Panc1 (cell line): Measurements from ENCODE around the gene HSPBAP1. TPM values are rescaled to one million over a fixed set of nuclear protein-coding genes. Genes with fewer than 3 reads are reported as not detected.

Experiments
- ATAC-seq: fragments of 200-7000 bp; cut with Tn5 transposase; 2 replicates; pipeline ENCODE4 v1.9.1; 2020; ENCODE audit warnings: mild to moderate bottlenecking, moderate library complexity
- BruUV-seq: library from RNA; stranded (reverse); fragments of 400-500 nt; replicated peaks from 2 replicates; lab custom pipeline; 2021; lab: Mats Ljungman, UMichigan
- CTCF ChIA-PET: fragments of 300-600 bp; sonication (Branson Sonifier 250); formaldehyde crosslinking; loops from one replicate; lab custom pipeline; 2022; ENCODE audit warnings: antibody characterized with exemption; lab: Charles Lee
- POLR2A ChIA-PET: fragments of 300-600 bp; sonication (Branson Sonifier 250); formaldehyde crosslinking; loops from one replicate; lab custom pipeline; 2022; ENCODE audit warnings: antibody characterized with exemption; lab: Charles Lee
- DNase-seq: peaks from one replicate; pipeline ENCODE4 v3.0.0-alpha.2; 2010; ENCODE audit warnings: low read depth, low spot score
- H3K27ac ChIP-seq: 2 replicates; pipeline ENCODE4 v1.5.1; 2011; ENCODE audit warnings: mild to moderate bottlenecking, low read length, inconsistent platforms
- H3K27me3 ChIP-seq: fragments of 200-500 bp; sonication (Bioruptor generic); 2 replicates; pipeline ENCODE4 v1.6.0; 2014; ENCODE audit warnings: low read length, inconsistent platforms; ENCODE audit not compliant: control insufficient read depth, insufficient read depth
- H3K36me3 ChIP-seq: fragments of 200-500 bp; sonication (Bioruptor generic); 2 replicates; pipeline ENCODE4 v1.5.1; 2014; ENCODE audit warnings: inconsistent platforms, mild to moderate bottlenecking, low read length, moderate library complexity; ENCODE audit not compliant: control insufficient read depth, insufficient read depth
- H3K4me1 ChIP-seq: 2 replicates; pipeline ENCODE4 v1.5.1; 2011; ENCODE audit warnings: inconsistent platforms, mild to moderate bottlenecking, low read length, moderate library complexity; ENCODE audit not compliant: control insufficient read depth, insufficient read depth
- H3K4me3 ChIP-seq, 2 experiments: 2 replicates each; pipeline ENCODE4 v1.5.1; 2011 to 2012; ENCODE audit warnings: low read depth in 2 of 2, low read length in 2 of 2, mild to moderate bottlenecking in 2 of 2, inconsistent platforms in 1 of 2, moderate library complexity in 1 of 2
- H3K9me3 ChIP-seq: fragments of 200-500 bp; sonication (Bioruptor generic); 2 replicates; pipeline ENCODE4 v1.5.1; 2014; ENCODE audit warnings: low read depth, mild to moderate bottlenecking, inconsistent platforms, low read length, moderate library complexity; ENCODE audit not compliant: control insufficient read depth, insufficient read depth
- POLR2AphosphoS5 ChIP-seq: IDR thresholded peaks from 2 replicates; pipeline ENCODE4 v1.6.1; 2012; ENCODE audit warnings: mild to moderate bottlenecking, low read depth, low read length, moderate library complexity
- SIN3A ChIP-seq: IDR thresholded peaks from 2 replicates; pipeline ENCODE4 v1.6.1; 2012; ENCODE audit warnings: low read depth, mild to moderate bottlenecking, low read length, moderate library complexity, borderline replicate concordance; ENCODE audit not compliant: insufficient read depth
- TCF7L2 ChIP-seq: IDR thresholded peaks from 2 replicates; pipeline ENCODE4 v1.6.1; 2011; ENCODE audit warnings: mild to moderate bottlenecking, low read depth, low read length, inconsistent platforms
- in situ Hi-C: cut with HindIII; loops from 2 replicates; pipeline ENCODE4 v1.10.0; 2016; ENCODE audit warnings: low sequenced_read_pairs, low pct_unique_long_range_greater_than_20kb
- intact Hi-C: fragments of 100-400 bp; cut with micrococcal nuclease; formaldehyde crosslinking; loops from one replicate; pipeline ENCODE4 v1.10.0; 2022; ENCODE audit not compliant: unreplicated experiment
- total RNA-seq: library from RNA; stranded (reverse); gene quantifications from one replicate; pipeline ENCODE4 v1.2.1, GENCODE V29; 2021; ENCODE audit not compliant: unreplicated experiment
- TF ChIP-seq, protein P1 (sequence below): fragments of 450-650 bp; IDR thresholded peaks from 2 replicates; pipeline ENCODE4 v1.5.1; 2017; ENCODE audit warnings: mild to moderate bottlenecking
- TF ChIP-seq, protein P2 (sequence below), 2 experiments: IDR thresholded peaks; 2 replicates each; pipeline ENCODE4 v1.6.1; 2011 to 2012; ENCODE audit warnings: low read depth in 2 of 2, control low read depth in 1 of 2, low read length in 1 of 2, mild to moderate bottlenecking in 1 of 2, moderate library complexity in 1 of 2; ENCODE audit not compliant: insufficient read depth in 1 of 2

The HSPBAP1 gene
- total RNA-seq, 1 experiment from 2014 or later: 10.8 TPM

DNA sequence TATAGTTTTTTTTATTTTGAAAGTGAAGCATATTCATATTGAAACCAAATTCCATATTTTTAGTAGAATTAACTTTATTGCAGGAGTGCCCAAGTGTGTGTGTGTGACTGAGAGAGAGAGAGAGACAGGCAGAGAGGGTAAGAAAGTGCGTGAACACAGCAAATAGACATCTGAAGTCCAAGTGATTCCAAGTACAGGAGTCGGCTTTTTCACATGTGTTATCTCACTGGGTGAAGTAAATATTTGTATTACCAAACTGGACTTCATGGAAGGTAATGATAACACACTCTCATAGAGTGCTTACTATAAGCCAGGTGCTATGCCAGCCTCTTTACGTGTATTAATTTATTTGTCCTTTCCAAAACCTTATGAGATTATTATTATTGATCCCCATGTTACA is 101.0 kb downstream of the HSPBAP1 start:
- TF ChIP-seq, protein P1, sequence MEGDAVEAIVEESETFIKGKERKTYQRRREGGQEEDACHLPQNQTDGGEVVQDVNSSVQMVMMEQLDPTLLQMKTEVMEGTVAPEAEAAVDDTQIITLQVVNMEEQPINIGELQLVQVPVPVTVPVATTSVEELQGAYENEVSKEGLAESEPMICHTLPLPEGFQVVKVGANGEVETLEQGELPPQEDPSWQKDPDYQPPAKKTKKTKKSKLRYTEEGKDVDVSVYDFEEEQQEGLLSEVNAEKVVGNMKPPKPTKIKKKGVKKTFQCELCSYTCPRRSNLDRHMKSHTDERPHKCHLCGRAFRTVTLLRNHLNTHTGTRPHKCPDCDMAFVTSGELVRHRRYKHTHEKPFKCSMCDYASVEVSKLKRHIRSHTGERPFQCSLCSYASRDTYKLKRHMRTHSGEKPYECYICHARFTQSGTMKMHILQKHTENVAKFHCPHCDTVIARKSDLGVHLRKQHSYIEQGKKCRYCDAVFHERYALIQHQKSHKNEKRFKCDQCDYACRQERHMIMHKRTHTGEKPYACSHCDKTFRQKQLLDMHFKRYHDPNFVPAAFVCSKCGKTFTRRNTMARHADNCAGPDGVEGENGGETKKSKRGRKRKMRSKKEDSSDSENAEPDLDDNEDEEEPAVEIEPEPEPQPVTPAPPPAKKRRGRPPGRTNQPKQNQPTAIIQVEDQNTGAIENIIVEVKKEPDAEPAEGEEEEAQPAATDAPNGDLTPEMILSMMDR: no peak
- TF ChIP-seq SIN3A: no peak
- TF ChIP-seq POLR2AphosphoS5: no peak
- no peak for TF ChIP-seq TCF7L2
- TF ChIP-seq, protein P2, sequence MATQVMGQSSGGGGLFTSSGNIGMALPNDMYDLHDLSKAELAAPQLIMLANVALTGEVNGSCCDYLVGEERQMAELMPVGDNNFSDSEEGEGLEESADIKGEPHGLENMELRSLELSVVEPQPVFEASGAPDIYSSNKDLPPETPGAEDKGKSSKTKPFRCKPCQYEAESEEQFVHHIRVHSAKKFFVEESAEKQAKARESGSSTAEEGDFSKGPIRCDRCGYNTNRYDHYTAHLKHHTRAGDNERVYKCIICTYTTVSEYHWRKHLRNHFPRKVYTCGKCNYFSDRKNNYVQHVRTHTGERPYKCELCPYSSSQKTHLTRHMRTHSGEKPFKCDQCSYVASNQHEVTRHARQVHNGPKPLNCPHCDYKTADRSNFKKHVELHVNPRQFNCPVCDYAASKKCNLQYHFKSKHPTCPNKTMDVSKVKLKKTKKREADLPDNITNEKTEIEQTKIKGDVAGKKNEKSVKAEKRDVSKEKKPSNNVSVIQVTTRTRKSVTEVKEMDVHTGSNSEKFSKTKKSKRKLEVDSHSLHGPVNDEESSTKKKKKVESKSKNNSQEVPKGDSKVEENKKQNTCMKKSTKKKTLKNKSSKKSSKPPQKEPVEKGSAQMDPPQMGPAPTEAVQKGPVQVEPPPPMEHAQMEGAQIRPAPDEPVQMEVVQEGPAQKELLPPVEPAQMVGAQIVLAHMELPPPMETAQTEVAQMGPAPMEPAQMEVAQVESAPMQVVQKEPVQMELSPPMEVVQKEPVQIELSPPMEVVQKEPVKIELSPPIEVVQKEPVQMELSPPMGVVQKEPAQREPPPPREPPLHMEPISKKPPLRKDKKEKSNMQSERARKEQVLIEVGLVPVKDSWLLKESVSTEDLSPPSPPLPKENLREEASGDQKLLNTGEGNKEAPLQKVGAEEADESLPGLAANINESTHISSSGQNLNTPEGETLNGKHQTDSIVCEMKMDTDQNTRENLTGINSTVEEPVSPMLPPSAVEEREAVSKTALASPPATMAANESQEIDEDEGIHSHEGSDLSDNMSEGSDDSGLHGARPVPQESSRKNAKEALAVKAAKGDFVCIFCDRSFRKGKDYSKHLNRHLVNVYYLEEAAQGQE (IDR thresholded peaks at IDR 0.05; ENCODE audit: insufficient read depth in 1 of 2, low read depth in 2 of 2, low read length in 1 of 2): no peak
- POLR2A ChIA-PET: no interaction called here
- CTCF ChIA-PET: no interaction called here
- ATAC-seq (no peak), DNase-seq (no peak)
- no TSS peak for BruUV-seq
- peaks cover 2% of the 10 kb centered on the region; the same call in 1 of the 2 replicates for H3K36me3 ChIP-seq
- in situ Hi-C loops (no loop called here), intact Hi-C loops (no loop called here)
- no peaks in the 10 kb centered on the region for H3K9me3 ChIP-seq
- peaks cover 9% of the 10 kb centered on the region for H3K4me1 ChIP-seq
- no peak overlapping the region for H3K27ac ChIP-seq
- H3K27me3 ChIP-seq: no peaks in the 10 kb centered on the region
- H3K4me3 ChIP-seq: no peak overlapping the region

DNA sequence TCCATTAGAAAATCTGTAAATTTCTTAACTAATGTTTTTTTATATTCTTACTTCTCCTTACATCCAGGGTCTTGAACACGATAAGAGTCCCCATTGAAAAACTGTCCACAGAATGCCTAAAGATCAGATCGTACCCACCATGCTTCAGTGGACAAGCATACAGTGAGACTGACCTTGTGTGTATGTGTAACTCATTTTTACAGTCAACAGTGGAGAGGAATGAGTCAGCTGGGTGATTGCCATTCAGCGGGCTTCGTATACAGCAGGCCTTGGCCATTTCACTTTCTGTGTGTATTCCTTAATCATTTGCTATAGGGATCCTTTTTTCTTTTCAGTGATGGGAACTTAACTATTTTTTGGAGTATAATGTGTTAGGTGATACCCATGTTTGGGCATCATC is 102.4 kb downstream of the HSPBAP1 start:
- Histone ChIP-seq H3K9me3 (no peaks in the 10 kb centered on the region), H3K4me3 (no peak overlapping the region), H3K27ac (0 out of 2 replicates have a peak overlapping the region, but pooled peaks have one; percentile 20), H3K4me1 (peaks cover 9% of the 10 kb centered on the region), H3K36me3 (peaks cover 6% of the 10 kb centered on the region; the same call in 1 of the 2 replicates), H3K27me3 (no peaks in the 10 kb centered on the region)
- ChIA-PET CTCF (no interaction called here), POLR2A (no interaction called here)
- ATAC-seq (peak; percentile 93), DNase-seq (no peak)
- no peak for TF ChIP-seq TCF7L2
- TF ChIP-seq POLR2AphosphoS5: no peak
- TF ChIP-seq, protein P2 (IDR thresholded peaks at IDR 0.05; ENCODE audit: insufficient read depth in 1 of 2, low read depth in 2 of 2, low read length in 1 of 2): no peak
- TF ChIP-seq SIN3A: no peak
- TF ChIP-seq, protein P1: no peak
- intact Hi-C loops (no loop called here), in situ Hi-C loops (no loop called here)
- BruUV-seq: no TSS peak
